Activated CD8-positive, alpha-beta memory T cell treated with anti-CD3 and anti-CD28 coated beads, Interleukin-2, amount 50 U/mL, for 1 hour (primary cell): ENCODE measurements around the gene MYO3B.

Experiments used
- DNase-seq: peaks from one replicate; pipeline ENCODE4 v3.0.0-alpha.2; 2020; ENCODE audit errors: extremely low read depth

The MYO3B gene

GRCh38 chr2:170236680-170237047 is 58.7 kb downstream of the MYO3B start:
- no peak for DNase-seq

- DNase-seq, result no peak
These were observed 59.7 kb downstream of the MYO3B start for GRCh38 chr2:170237572-170238120.

GRCh38 chr2:170238776-170239175 is 60.8 kb downstream of the MYO3B start:
- no peak for DNase-seq

- no peak for DNase-seq
These were observed 62.7 kb downstream of the MYO3B start for GRCh38 chr2:170240629-170241028.

- DNase-seq, result no peak
These were observed 63.8 kb downstream of the MYO3B start for GRCh38 chr2:170241756-170242155.

GRCh38 chr2:170243118-170243837 is 65.3 kb downstream of the MYO3B start:
- no peak for DNase-seq

GRCh38 chr2:170243898-170244297 is 66.0 kb downstream of the MYO3B start:
- DNase-seq, result no peak

GRCh38 chr2:170244555-170244954 is 66.6 kb downstream of the MYO3B start:
- DNase-seq, result no peak

- no peak for DNase-seq
These were observed 67.4 kb downstream of the MYO3B start for GRCh38 chr2:170245312-170245711.

- no peak for DNase-seq
These were observed 69.4 kb downstream of the MYO3B start for GRCh38 chr2:170247333-170247732.

- no peak for DNase-seq
These were observed 70.0 kb downstream of the MYO3B start for GRCh38 chr2:170247882-170248393.

GRCh38 chr2:170248574-170249393 is 70.8 kb downstream of the MYO3B start:
- no peak for DNase-seq

GRCh38 chr2:170249761-170250160 is 71.8 kb downstream of the MYO3B start:
- no peak for DNase-seq

GRCh38 chr2:170250584-170250983 is 72.6 kb downstream of the MYO3B start:
- no peak for DNase-seq

- no peak for DNase-seq
These were observed 74.5 kb downstream of the MYO3B start for GRCh38 chr2:170252414-170252813.

GRCh38 chr2:170253721-170254230 is 75.8 kb downstream of the MYO3B start:
- DNase-seq, result no peak

GRCh38 chr2:170254293-170254732 is 76.4 kb downstream of the MYO3B start:
- DNase-seq, result no peak

GRCh38 chr2:170255137-170255536 is 77.2 kb downstream of the MYO3B start:
- no peak for DNase-seq

- DNase-seq, result no peak
These were observed 78.0 kb downstream of the MYO3B start for GRCh38 chr2:170255971-170256370.

- no peak for DNase-seq
These were observed 80.4 kb downstream of the MYO3B start for GRCh38 chr2:170258382-170258781.

- DNase-seq, result no peak
These were observed 82.2 kb downstream of the MYO3B start for GRCh38 chr2:170260188-170260587.

- no peak for DNase-seq
These were observed 83.6 kb downstream of the MYO3B start for GRCh38 chr2:170261566-170261965.
